HG03280 (cell line): ENCODE results near the gene SLC43A3.

Experiments used
- ATAC-seq: cut with Tn5 transposase; IDR thresholded peaks from one replicate; pipeline ENCODE4 v1.9.1; 2021; ENCODE audit warnings: mild to moderate bottlenecking, moderate library complexity; ENCODE audit not compliant: unreplicated experiment

SLC43A3 gene

GRCh38 chr11:57426929-57427726 lies at the start of gene SLC43A3:
SLC43A3 (minus strand) TSS chr11:57427121; CDS start chr11:57426172, 949 bp downstream.
- peak; percentile 64 for ATAC-seq

- peak; percentile 31 for ATAC-seq
Observed at GRCh38 chr11:57476047-57476756, 49.3 kb upstream of the SLC43A3 start.

GRCh38 chr11:57475671-57476046 lies 48.7 kb upstream of the SLC43A3 start:
- ATAC-seq = no peak

- no peak for ATAC-seq
Observed at GRCh38 chr11:57475191-57475590, 48.3 kb upstream of the SLC43A3 start.

GRCh38 chr11:57474803-57475115 lies 47.8 kb upstream of the SLC43A3 start:
- ATAC-seq = no peak

- no peak for ATAC-seq
Observed at GRCh38 chr11:57474017-57474802, 47.3 kb upstream of the SLC43A3 start.

GRCh38 chr11:57473285-57473841 lies 46.4 kb upstream of the SLC43A3 start:
- no peak for ATAC-seq

- no peak for ATAC-seq
Observed at GRCh38 chr11:57471496-57471895, 44.6 kb upstream of the SLC43A3 start.

GRCh38 chr11:57469268-57469667 lies 42.3 kb upstream of the SLC43A3 start:
- no peak for ATAC-seq

- ATAC-seq = no peak
Observed at GRCh38 chr11:57468276-57468675, 41.4 kb upstream of the SLC43A3 start.

GRCh38 chr11:57467508-57468157 lies 40.7 kb upstream of the SLC43A3 start:
- ATAC-seq = no peak

GRCh38 chr11:57466680-57467079 lies 39.8 kb upstream of the SLC43A3 start:
- ATAC-seq = no peak

- ATAC-seq = no peak
Observed at GRCh38 chr11:57464539-57465181, 37.7 kb upstream of the SLC43A3 start.

- no peak for ATAC-seq
Observed at GRCh38 chr11:57463671-57464538, 37.0 kb upstream of the SLC43A3 start.

- no peak for ATAC-seq
Observed at GRCh38 chr11:57462597-57462996, 35.7 kb upstream of the SLC43A3 start.

- no peak for ATAC-seq
Observed at GRCh38 chr11:57461841-57462489, 35.0 kb upstream of the SLC43A3 start.

GRCh38 chr11:57460758-57461749 lies 34.1 kb upstream of the SLC43A3 start:
- no peak for ATAC-seq
